ENCODE measurements around the gene CHRNG.

The CHRNG gene

DNA sequence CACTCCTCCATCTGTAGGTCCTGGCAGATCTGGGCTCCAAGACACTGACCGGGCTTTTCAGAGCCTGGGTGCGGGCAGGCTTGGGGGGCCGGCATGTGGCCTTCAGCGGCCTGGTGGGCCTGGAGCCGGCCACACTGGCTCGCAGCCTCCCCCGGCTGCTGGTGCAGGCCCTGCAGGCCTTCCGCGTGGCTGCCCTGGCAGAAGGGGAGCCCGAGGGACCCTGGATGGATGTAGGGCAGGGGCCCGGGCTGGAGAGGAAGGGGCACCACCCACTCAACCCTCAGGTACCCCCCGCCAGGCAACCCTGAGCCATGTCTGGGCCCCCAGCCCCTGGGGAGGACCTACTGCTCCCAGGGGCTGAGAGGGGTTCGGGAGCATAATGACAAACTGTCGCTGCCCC lies 14.3 kb upstream of the CHRNG start:
- TF ChIP-seq CTCF (IDR thresholded peaks at IDR 0.05) = no peak

- TF ChIP-seq CTCF (IDR thresholded peaks at IDR 0.05) = no peak
Observed at GRCh38 chr2:232525791-232526371, 13.6 kb upstream of the CHRNG start, which contains the start of gene CHRND. TSS of gene CHRND (plus strand) at chr2:232526160. CDS start at chr2:232526216, 56 bp downstream.

DNA sequence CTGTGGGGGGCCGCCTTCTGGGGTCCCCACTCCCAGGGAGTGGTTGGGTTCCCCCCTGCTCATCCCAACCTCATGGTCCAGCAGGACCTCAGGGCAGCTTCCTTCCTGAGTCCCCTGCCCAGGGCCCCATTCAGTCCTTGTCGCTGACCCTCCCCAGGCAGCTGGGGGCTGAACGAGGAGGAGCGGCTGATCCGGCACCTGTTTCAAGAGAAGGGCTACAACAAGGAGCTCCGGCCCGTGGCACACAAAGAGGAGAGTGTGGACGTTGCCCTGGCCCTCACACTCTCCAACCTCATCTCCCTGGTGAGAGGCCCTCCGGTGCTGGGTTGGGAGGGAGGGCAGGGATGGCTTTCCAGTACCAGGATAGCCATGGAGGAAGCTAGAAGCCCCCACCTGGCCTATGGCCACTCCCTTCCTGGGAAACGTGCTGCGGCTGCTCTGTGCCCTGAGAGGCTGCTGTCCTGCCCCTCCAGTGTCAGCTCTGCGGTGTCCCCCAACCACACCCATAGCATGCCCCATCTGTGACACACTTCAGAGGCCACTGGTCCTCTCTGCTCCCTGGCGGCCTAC lies 13.0 kb upstream of the CHRNG start:
- TF ChIP-seq CTCF (IDR thresholded peaks at IDR 0.05) = no peak

GRCh38 chr2:232527905-232528470 lies 11.5 kb upstream of the CHRNG start:
- TF ChIP-seq CTCF (IDR thresholded peaks at IDR 0.05) = no peak

GRCh38 chr2:232528746-232529460 lies 10.6 kb upstream of the CHRNG start:
- no peak for TF ChIP-seq CTCF (IDR thresholded peaks at IDR 0.05)

DNA sequence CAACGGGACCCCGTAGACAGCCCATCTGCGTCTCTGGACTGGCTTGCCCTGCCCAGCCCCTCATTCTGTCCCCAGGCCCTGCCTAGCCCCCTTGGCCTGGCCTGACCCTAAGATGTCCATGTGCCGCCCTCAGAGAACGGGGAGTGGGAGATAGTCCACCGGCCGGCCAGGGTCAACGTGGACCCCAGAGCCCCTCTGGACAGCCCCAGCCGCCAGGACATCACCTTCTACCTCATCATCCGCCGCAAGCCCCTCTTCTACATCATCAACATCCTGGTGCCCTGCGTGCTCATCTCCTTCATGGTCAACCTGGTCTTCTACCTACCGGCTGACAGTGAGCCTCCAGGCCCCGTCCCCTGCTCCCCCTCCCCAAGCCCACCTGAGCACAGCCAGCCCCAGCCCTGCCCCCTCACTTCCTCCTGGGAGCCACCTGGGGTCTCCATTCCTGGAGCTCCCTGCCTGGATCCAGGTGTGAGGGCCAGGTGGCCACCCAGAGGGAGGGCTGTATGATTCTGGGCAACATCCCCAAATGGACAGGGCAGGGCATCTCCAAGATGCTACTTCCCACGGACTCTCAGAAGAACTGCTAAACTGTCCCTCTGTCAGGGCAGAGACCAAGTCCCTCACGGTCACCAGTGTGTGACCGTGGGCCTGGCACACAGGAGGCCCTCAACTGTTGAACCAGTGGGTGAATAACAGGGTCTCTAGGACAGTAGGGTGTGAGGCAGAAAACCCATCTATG lies 9.5 kb upstream of the CHRNG start:
- TF ChIP-seq CTCF (IDR thresholded peaks at IDR 0.05) = no peak

DNA sequence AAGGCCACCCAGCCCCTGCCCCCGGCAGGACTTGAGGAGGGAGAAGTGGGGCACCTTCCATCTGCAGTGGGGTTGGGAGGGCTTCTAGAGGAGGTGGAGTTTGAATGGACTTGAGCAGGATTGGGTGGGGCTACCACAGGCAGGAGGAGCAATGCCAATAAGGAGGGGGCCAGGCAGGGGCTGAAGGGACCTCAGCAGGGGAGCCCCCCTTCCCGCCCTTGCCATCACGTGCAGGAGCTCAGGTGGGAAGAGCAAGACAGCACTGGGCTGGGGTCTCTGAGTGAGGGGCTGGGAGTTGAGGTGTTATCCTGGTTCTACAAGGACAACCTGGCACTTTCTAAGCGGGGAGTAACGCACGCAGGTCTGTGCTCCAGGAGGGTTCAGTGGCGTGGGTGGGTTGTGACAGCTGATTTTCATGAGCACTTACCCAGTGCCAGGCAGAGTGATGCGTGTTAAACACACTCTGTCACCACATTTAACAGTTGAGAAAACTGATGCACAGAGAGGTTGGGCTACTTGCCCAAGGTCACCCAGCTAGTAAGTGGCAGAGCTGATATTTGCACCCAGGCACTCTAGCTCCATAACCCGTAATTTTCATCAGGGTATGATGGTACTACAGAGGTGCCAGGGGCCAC lies 8.7 kb upstream of the CHRNG start:
- TF ChIP-seq CTCF (IDR thresholded peaks at IDR 0.05) = no peak

Data from LNCAP (cell line).